Karpas-422 (cell line): ENCODE data around the gene MAPKAP1. TPM values are rescaled to one million over a fixed set of nuclear protein-coding genes. Genes with fewer than 3 reads are reported as not detected.

Experiments
- DNase-seq: peaks from one replicate; pipeline ENCODE4 v3.0.0-alpha.2; 2015
- H2AFZ ChIP-seq: fragments of 200-600 bp; sonication (generic); 2 replicates; pipeline ENCODE4 v1.6.1; 2014; ENCODE audit warnings: antibody characterized with exemption, low read length, mixed read lengths
- H3K27ac ChIP-seq: fragments of 200-600 bp; sonication (generic); 2 replicates; pipeline ENCODE4 v1.5.1; 2014; ENCODE audit warnings: mild to moderate bottlenecking, low read length, moderate library complexity
- H3K27me3 ChIP-seq: fragments of 200-600 bp; sonication (generic); 2 replicates; pipeline ENCODE4 v1.6.1; 2014; ENCODE audit warnings: low read length, mixed read lengths
- H3K36me3 ChIP-seq: fragments of 200-600 bp; sonication (generic); 2 replicates; pipeline ENCODE4 v1.6.1; 2014; ENCODE audit warnings: low read length, mixed read lengths; ENCODE audit not compliant: insufficient read depth
- H3K4me1 ChIP-seq: fragments of 200-600 bp; sonication (generic); 2 replicates; pipeline ENCODE4 v1.6.1; 2014; ENCODE audit warnings: mild to moderate bottlenecking, low read length, mixed read lengths
- H3K4me2 ChIP-seq: fragments of 200-600 bp; sonication (generic); 2 replicates; pipeline ENCODE4 v1.6.1; 2014; ENCODE audit warnings: low read length, low read depth, mild to moderate bottlenecking; ENCODE audit not compliant: poor library complexity, severe bottlenecking
- H3K4me3 ChIP-seq: fragments of 200-600 bp; sonication (generic); 2 replicates; pipeline ENCODE4 v1.5.1; 2014; ENCODE audit warnings: mild to moderate bottlenecking, antibody characterized with exemption, low read length, mixed read lengths
- H3K79me2 ChIP-seq: fragments of 200-600 bp; sonication (generic); 2 replicates; pipeline ENCODE4 v1.6.1; 2014; ENCODE audit warnings: mild to moderate bottlenecking, low read length, mixed read lengths
- H3K9ac ChIP-seq: fragments of 200-600 bp; sonication (generic); 2 replicates; pipeline ENCODE4 v1.6.0; 2014; ENCODE audit warnings: low read length
- H3K9me2 ChIP-seq: fragments of 200-600 bp; sonication (generic), shearing (Covaris generic); replicated peaks from 2 replicates; pipeline ENCODE4 v1.6.0; 2014; ENCODE audit warnings: mild to moderate bottlenecking, low read length, moderate library complexity; ENCODE audit not compliant: insufficient read depth
- H3K9me3 ChIP-seq: fragments of 300-700, 200-600 bp; sonication (generic); 2 replicates; pipeline ENCODE4 v1.6.1; 2014; ENCODE audit warnings: low read length, mixed read lengths
- H4K20me1 ChIP-seq: fragments of 200-600 bp; sonication (generic); 2 replicates; pipeline ENCODE4 v1.6.1; 2014; ENCODE audit warnings: mild to moderate bottlenecking, antibody characterized with exemption, low read length, low read depth; ENCODE audit not compliant: insufficient read depth
- total RNA-seq: library from RNA; depleted of rRNA; stranded (reverse); fragments of >200 nt; shearing (Covaris generic); gene quantifications from 2 replicates; pipeline ENCODE4 v1.2.3, GENCODE V29; 2014; ENCODE audit warnings: low replicate concordance

The MAPKAP1 gene
- total RNA-seq, 1 experiment from 2014 or later: 62.8 TPM

GRCh38 chr9:125464591-125465385 lies 242.2 kb downstream of the MAPKAP1 start:
- H3K4me3 ChIP-seq: no peak overlapping the region
- no peak for DNase-seq
- H3K36me3 ChIP-seq: no peaks in the 10 kb centered on the region
- no peaks in the 10 kb centered on the region for H4K20me1 ChIP-seq
- H3K9me3 ChIP-seq: no peaks in the 10 kb centered on the region
- no peaks in the 10 kb centered on the region for H3K79me2 ChIP-seq
- no peaks in the 10 kb centered on the region for H3K4me1 ChIP-seq
- no peaks in the 10 kb centered on the region for H3K27me3 ChIP-seq
- H3K27ac ChIP-seq: no peak overlapping the region
- H3K9ac ChIP-seq: no peak overlapping the region
- no peaks in the 10 kb centered on the region for H3K9me2 ChIP-seq
- no peak overlapping the region for H3K4me2 ChIP-seq
- no peak overlapping the region for H2AFZ ChIP-seq

DNA sequence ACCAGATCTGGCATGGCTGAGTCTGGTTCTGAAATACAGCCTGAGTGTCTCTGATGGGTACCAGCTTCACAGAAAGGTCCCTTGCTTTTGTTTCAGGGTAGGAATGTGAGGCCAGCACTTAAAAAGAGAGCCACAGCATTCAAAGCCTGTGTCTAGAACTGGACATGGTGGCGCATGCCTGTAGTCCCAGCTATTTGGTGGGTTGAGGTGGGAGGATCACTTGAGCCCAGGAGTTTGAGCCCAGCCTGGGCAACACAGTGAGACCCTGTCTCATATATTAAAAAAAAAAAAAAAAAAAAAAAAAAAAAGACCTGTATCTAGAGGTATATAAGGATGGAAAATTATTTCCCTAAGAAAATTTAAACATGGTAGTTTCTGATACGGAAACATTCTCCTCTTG lies 243.1 kb downstream of the MAPKAP1 start:
- Histone ChIP-seq H3K36me3 (no peaks in the 10 kb centered on the region), H3K4me3 (no peak overlapping the region), H3K27me3 (no peaks in the 10 kb centered on the region), H4K20me1 (no peaks in the 10 kb centered on the region), H3K4me1 (no peaks in the 10 kb centered on the region), H2AFZ (no peak overlapping the region), H3K79me2 (no peaks in the 10 kb centered on the region), H3K9me2 (no peaks in the 10 kb centered on the region), H3K9me3 (no peaks in the 10 kb centered on the region), H3K27ac (no peak overlapping the region), H3K4me2 (no peak overlapping the region), H3K9ac (no peak overlapping the region)
- DNase-seq: no peak

DNA sequence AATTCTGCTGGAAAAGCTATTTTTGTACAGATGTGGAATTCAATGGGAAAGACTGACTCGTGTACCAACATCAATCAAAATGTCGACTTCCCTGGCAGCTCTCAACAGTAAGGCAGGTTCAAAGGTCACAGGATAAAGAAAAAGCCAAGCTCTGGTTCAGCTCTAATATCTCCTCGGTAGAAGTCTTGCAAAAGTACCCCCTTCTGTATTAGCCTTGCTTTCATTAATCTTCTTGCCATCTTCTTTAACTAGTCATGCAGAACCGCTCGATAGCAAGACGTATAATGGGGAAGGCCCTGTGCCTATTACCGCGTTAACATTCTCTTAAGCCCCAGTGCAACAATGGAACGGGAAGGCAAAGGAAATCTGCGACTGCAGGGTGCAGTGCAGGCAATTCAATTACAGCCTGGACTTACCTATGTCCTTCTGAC lies 244.1 kb downstream of the MAPKAP1 start:
- Histone ChIP-seq H3K4me3 (no peak overlapping the region), H3K27me3 (no peaks in the 10 kb centered on the region)

GRCh38 chr9:125461636-125462190 lies 245.3 kb downstream of the MAPKAP1 start:
- Histone ChIP-seq H3K9me2 (no peaks in the 10 kb centered on the region), H3K79me2 (no peaks in the 10 kb centered on the region), H3K27me3 (no peaks in the 10 kb centered on the region), H3K4me1 (no peaks in the 10 kb centered on the region), H3K9ac (no peak overlapping the region), H3K4me2 (no peak overlapping the region), H4K20me1 (no peaks in the 10 kb centered on the region), H3K36me3 (no peaks in the 10 kb centered on the region), H3K4me3 (no peak overlapping the region), H3K27ac (no peak overlapping the region), H2AFZ (no peak overlapping the region), H3K9me3 (no peaks in the 10 kb centered on the region)
- DNase-seq: no peak

More for the DNA sequence above, 244.1 kb downstream of the MAPKAP1 start:
- Histone ChIP-seq H3K4me2 (no peak overlapping the region), H4K20me1 (no peaks in the 10 kb centered on the region), H3K27ac (no peak overlapping the region), H3K9me3 (no peaks in the 10 kb centered on the region), H3K9ac (no peak overlapping the region), H3K36me3 (no peaks in the 10 kb centered on the region), H3K79me2 (no peaks in the 10 kb centered on the region), H3K4me1 (no peaks in the 10 kb centered on the region), H2AFZ (no peak overlapping the region), H3K9me2 (no peaks in the 10 kb centered on the region)
- DNase-seq: no peak

GRCh38 chr9:125460883-125461635 lies 245.9 kb downstream of the MAPKAP1 start:
- Histone ChIP-seq H3K4me1 (no peaks in the 10 kb centered on the region), H3K9me2 (no peaks in the 10 kb centered on the region), H3K27ac (no peak overlapping the region), H3K27me3 (no peaks in the 10 kb centered on the region), H2AFZ (no peak overlapping the region), H3K4me2 (no peak overlapping the region), H3K4me3 (no peak overlapping the region), H3K9me3 (no peaks in the 10 kb centered on the region), H3K79me2 (no peaks in the 10 kb centered on the region), H3K9ac (no peak overlapping the region), H3K36me3 (no peaks in the 10 kb centered on the region), H4K20me1 (no peaks in the 10 kb centered on the region)
- no peak for DNase-seq

DNA sequence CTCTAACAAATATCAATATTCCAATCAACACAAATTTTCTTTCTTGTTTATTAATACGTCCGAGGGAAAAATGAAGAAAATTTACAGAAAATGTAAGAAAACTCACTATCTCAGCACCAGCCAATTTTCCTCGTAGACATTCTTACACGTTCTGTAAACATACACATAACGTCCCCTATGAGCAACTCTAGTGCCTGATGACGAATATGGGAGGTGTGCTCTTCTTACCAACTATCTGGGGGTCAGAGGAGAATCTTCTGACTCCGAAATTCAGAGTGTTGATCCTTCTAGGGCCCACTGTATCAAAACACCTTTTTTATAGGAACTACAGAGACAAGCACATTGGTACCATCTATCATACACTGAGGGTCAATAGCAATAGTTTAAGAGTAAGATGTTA lies 246.7 kb downstream of the MAPKAP1 start:
- no peak overlapping the region for H3K4me2 ChIP-seq
- no peaks in the 10 kb centered on the region for H3K36me3 ChIP-seq
- H2AFZ ChIP-seq: no peak overlapping the region
- no peak for DNase-seq
- H3K27me3 ChIP-seq: no peaks in the 10 kb centered on the region
- no peaks in the 10 kb centered on the region for H3K4me1 ChIP-seq
- H3K79me2 ChIP-seq: no peaks in the 10 kb centered on the region
- no peaks in the 10 kb centered on the region for H4K20me1 ChIP-seq
- H3K9me3 ChIP-seq: no peaks in the 10 kb centered on the region
- H3K27ac ChIP-seq: no peak overlapping the region
- no peak overlapping the region for H3K4me3 ChIP-seq
- no peak overlapping the region for H3K9ac ChIP-seq
- no peaks in the 10 kb centered on the region for H3K9me2 ChIP-seq

GRCh38 chr9:125457357-125457756 lies 249.7 kb downstream of the MAPKAP1 start:
- no peaks in the 10 kb centered on the region for H3K27me3 ChIP-seq
- H3K36me3 ChIP-seq: no peaks in the 10 kb centered on the region
- H3K4me3 ChIP-seq: no peak overlapping the region
- no peaks in the 10 kb centered on the region for H3K9me2 ChIP-seq
- DNase-seq: no peak
- H2AFZ ChIP-seq: no peak overlapping the region
- H4K20me1 ChIP-seq: no peaks in the 10 kb centered on the region
- H3K27ac ChIP-seq: no peak overlapping the region
- no peak overlapping the region for H3K9ac ChIP-seq
- no peaks in the 10 kb centered on the region for H3K4me1 ChIP-seq
- H3K9me3 ChIP-seq: no peaks in the 10 kb centered on the region
- no peak overlapping the region for H3K4me2 ChIP-seq
- no peaks in the 10 kb centered on the region for H3K79me2 ChIP-seq

DNA sequence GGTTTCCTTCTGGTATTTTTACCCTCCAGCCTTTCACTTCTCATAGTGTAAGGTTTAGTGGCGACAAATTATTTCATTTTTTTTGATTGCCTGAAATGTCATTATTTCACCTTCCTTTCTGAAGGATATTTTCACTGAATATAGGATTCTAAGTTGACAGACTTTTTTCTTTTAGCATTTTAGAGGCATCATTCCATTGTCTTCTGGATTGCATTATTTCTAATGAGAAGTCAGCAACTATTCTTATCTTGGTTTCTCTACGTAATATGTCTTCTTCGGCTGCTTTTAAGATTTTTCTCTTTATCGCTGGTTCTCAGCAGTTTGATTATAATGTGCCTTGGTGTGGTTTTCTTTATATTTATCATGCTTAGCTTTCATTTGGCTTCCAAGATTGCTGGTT lies 251.1 kb downstream of the MAPKAP1 start:
- H3K27ac ChIP-seq: no peak overlapping the region
- H3K4me3 ChIP-seq: no peak overlapping the region
- H3K36me3 ChIP-seq: no peaks in the 10 kb centered on the region
- H3K27me3 ChIP-seq: no peaks in the 10 kb centered on the region
- H4K20me1 ChIP-seq: no peaks in the 10 kb centered on the region
- H3K9ac ChIP-seq: no peak overlapping the region
- no peaks in the 10 kb centered on the region for H3K79me2 ChIP-seq
- no peak overlapping the region for H3K4me2 ChIP-seq
- H3K9me3 ChIP-seq: no peaks in the 10 kb centered on the region
- H3K4me1 ChIP-seq: no peaks in the 10 kb centered on the region
- DNase-seq: no peak
- no peaks in the 10 kb centered on the region for H3K9me2 ChIP-seq
- H2AFZ ChIP-seq: no peak overlapping the region
